Epithelial cell of proximal tubule (primary cell): ENCODE measurements around the gene DLK2. TPM values are rescaled to one million over a fixed set of nuclear protein-coding genes. Genes with fewer than 3 reads are reported as not detected.

Experiments used
- DNase-seq: peaks from one replicate; pipeline ENCODE4 v3.0.0-alpha.2; 2011; ENCODE audit warnings: low read depth
- H3K4me3 ChIP-seq: 2 replicates; pipeline ENCODE4 v1.5.1; 2011; ENCODE audit warnings: low read depth, mild to moderate bottlenecking, low read length
- CTCF ChIP-seq: conservative IDR thresholded peaks from 2 replicates; pipeline ENCODE4 v1.5.1; 2012; ENCODE audit warnings: low read depth, mild to moderate bottlenecking, low read length
- total RNA-seq: library from RNA; depleted of rRNA; stranded (reverse); fragments of >200 nt; gene quantifications from 2 replicates; pipeline ENCODE4 v1.2.3, GENCODE V29; 2015

Gene DLK2
- total RNA-seq, 1 donor from 2014 or later = 0.12 TPM

GRCh38 chr6:43481075-43481474, 25.7 kb upstream of the DLK2 start:
- TF ChIP-seq CTCF = no peak
- H3K4me3 ChIP-seq = no peak overlapping the region
- DNase-seq = no peak

GRCh38 chr6:43478008-43478372, 22.6 kb upstream of the DLK2 start:
- peak overlapping the region; percentile 73 for H3K4me3 ChIP-seq
- no peak for TF ChIP-seq CTCF
- no peak for DNase-seq

- no peak for TF ChIP-seq CTCF
- DNase-seq = no peak
- peak within 1 kb of the TSS; percentile 73 for H3K4me3 ChIP-seq
Observed at GRCh38 chr6:43477235-43478007, 22.1 kb upstream of the DLK2 start, which contains the start of gene TJAP1. Gene TJAP1 (plus strand): TSS chr6:43477570. CDS start chr6:43499002, 21,432 bp downstream.

DNA sequence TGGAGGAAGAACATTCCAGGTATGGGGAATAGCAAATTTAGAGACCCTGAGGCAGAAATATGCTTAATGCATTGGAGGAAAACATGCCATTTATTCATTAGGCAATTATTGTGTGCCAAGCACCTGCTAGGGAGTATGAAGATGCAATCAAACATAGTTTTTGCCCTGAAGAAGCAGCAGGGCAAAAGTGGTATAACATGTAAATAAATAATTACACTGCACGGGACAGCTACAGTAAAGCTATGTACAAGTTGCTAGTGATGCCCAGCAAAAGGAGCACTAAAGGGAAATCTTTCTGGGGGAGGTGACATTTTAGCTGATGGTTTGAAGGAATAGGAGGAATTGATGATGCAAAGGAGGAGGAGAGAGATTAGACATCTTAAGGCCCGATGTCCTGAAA, 21.4 kb upstream of the DLK2 start:
- no peak for TF ChIP-seq CTCF
- H3K4me3 ChIP-seq = peak overlapping the region; percentile 73
- no peak for DNase-seq

DNA sequence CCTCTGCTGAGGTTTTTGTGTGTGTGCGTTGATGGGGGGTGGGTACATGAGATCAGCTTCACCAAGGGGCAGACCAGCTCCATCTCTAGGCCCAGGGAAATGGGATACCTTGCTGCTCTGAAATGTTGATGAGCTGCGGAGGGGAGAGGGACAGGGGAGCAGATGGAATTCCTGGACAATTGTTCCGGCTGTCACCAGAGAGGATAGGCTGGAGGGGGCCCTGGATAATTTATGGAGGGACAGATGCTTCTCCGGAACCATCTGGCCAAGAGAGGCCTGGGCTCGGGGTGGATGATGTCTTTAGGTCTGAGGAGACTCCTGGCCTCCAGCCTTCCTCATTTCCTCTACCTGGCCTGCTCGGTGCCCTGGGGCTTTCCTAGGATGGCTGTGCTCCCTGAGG, 20.2 kb upstream of the DLK2 start:
- H3K4me3 ChIP-seq = no peak overlapping the region
- no peak for TF ChIP-seq CTCF
- DNase-seq = no peak

DNA sequence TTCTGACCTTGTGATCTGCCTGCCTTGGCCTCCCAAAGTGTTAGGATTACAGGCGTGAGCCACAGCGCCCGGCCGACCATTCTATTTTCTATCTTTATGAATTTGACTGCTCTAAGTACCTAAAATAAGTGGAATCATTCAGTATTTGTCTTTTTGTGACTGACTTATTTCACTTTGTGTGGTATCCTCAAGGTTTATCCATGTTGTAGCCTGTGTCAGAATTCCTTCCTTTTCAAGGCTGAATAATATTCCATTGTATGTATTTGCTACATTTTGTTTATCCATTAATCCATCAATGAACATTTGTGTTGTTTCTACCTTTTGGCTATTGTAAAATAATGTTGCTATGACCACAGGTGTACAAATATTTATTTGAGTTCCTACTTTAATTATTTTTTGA, 17.2 kb upstream of the DLK2 start:
- no peak overlapping the region for H3K4me3 ChIP-seq
- no peak for DNase-seq
- no peak for TF ChIP-seq CTCF

DNA sequence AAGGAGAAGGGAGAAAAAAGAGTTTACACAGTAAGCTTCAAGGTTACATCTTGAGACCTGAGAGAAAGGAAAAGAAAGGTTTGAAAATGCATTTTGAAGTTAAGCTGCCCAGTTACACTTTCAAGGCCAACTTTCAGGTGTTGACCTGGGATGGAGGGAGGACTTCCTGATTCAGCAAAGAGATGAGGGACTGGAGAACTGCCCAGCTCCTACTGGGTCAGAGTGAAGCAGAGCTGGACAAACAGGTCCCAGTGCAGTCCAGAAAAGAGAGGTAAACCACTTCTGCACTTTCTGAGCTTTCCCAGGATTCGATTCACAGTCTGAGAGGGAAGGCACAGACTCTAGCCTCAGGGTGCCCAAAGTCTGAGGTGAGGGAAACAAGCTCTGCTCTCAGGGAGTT, 16.1 kb upstream of the DLK2 start:
- H3K4me3 ChIP-seq = no peak overlapping the region
- no peak for DNase-seq
- TF ChIP-seq CTCF = no peak
